HepG2 (cell line): Measurements from ENCODE around the gene VSIG10L. TPM values are rescaled to one million over a fixed set of nuclear protein-coding genes. Genes with fewer than 3 reads are reported as not detected.
A peak's percentile ranks its signal among the peaks of the same experiment; 100 is the strongest.

Source experiments
- AGO1 ChIP-seq: fragments of 200-400 bp; formaldehyde crosslinking; IDR thresholded peaks from 2 replicates; pipeline ENCODE4 v1.6.1; 2017; ENCODE audit warnings: mild to moderate bottlenecking, low read depth, low read length, moderate library complexity; ENCODE audit not compliant: poor library complexity, severe bottlenecking
- HNF4A ChIP-seq: sonication (generic); formaldehyde crosslinking; IDR thresholded peaks from 2 replicates; pipeline ENCODE4 v1.4.0; 2020; ENCODE audit warnings: missing genetic modification reagents
- HNRNPH1 ChIP-seq: fragments of 200-400 bp; formaldehyde crosslinking; optimal IDR thresholded peaks from 2 replicates; pipeline ENCODE3; 2017; ENCODE audit warnings: mild to moderate bottlenecking, low read depth, low read length
- IKZF5 ChIP-seq: IDR thresholded peaks from 2 replicates; pipeline ENCODE4 v1.6.1; 2018; ENCODE audit warnings: missing genetic modification reagents, mild to moderate bottlenecking, missing compliant biosample characterization
- ISX ChIP-seq: sonication (generic); formaldehyde crosslinking; conservative IDR thresholded peaks from 2 replicates; pipeline ENCODE4 v1.5.0; 2020; ENCODE audit warnings: missing genetic modification reagents
- KAT7 ChIP-seq: IDR thresholded peaks from 2 replicates; pipeline ENCODE4 v1.6.1; 2018; ENCODE audit warnings: borderline replicate concordance, missing compliant biosample characterization
- MIER3 ChIP-seq: IDR thresholded peaks from 2 replicates; pipeline ENCODE4 v1.6.1; 2016; ENCODE audit warnings: missing compliant biosample characterization, borderline replicate concordance
- NFRKB ChIP-seq: fragments of 450-650 bp; IDR thresholded peaks from 2 replicates; pipeline ENCODE4 v1.6.1; 2017
- PREB ChIP-seq: sonication (generic); formaldehyde crosslinking; IDR thresholded peaks from 2 replicates; pipeline ENCODE4 v1.4.0; 2020; ENCODE audit warnings: missing genetic modification reagents
- PTBP1 ChIP-seq: fragments of 200-400 bp; formaldehyde crosslinking; IDR thresholded peaks from 2 replicates; pipeline ENCODE4 v1.6.1; 2018; ENCODE audit warnings: low read length, low read depth; ENCODE audit not compliant: poor library complexity, severe bottlenecking
- RORA ChIP-seq: sonication (generic); formaldehyde crosslinking; IDR thresholded peaks from 2 replicates; pipeline ENCODE4 v1.5.0; 2020; ENCODE audit warnings: mild to moderate bottlenecking, missing genetic modification reagents, moderate library complexity
- RXRB ChIP-seq: IDR thresholded peaks from 2 replicates; pipeline ENCODE4 v1.6.1; 2016; ENCODE audit warnings: borderline replicate concordance, missing genetic modification reagents, missing compliant biosample characterization
- SAFB2 ChIP-seq: sonication (generic); formaldehyde crosslinking; IDR thresholded peaks from 2 replicates; pipeline ENCODE4 v1.5.1; 2020; ENCODE audit warnings: missing genetic modification reagents, low read depth, mild to moderate bottlenecking, borderline replicate concordance
- SRSF1 ChIP-seq: fragments of 200-400 bp; formaldehyde crosslinking; optimal IDR thresholded peaks from 2 replicates; pipeline ENCODE3; 2017; ENCODE audit warnings: mild to moderate bottlenecking, low read depth, low read length, moderate library complexity
- U2AF1 ChIP-seq: fragments of 200-400 bp; formaldehyde crosslinking; optimal IDR thresholded peaks from 2 replicates; pipeline ENCODE3; 2017; ENCODE audit warnings: mild to moderate bottlenecking, low read depth, low read length
- XRCC5 ChIP-seq: fragments of 200-400 bp; formaldehyde crosslinking; optimal IDR thresholded peaks from 2 replicates; pipeline ENCODE3; 2017; ENCODE audit warnings: mild to moderate bottlenecking, low read length
- ZNF17 ChIP-seq: sonication (generic); formaldehyde crosslinking; IDR thresholded peaks from 2 replicates; pipeline ENCODE4 v1.5.0; 2020; ENCODE audit warnings: mild to moderate bottlenecking, missing genetic modification reagents
- ZNF232 ChIP-seq: sonication (generic); formaldehyde crosslinking; IDR thresholded peaks from 2 replicates; pipeline ENCODE4 v1.4.0; 2020; ENCODE audit warnings: missing genetic modification reagents, borderline replicate concordance
- ZNF484 ChIP-seq: sonication (generic); formaldehyde crosslinking; IDR thresholded peaks from 2 replicates; pipeline ENCODE4 v1.5.1; 2020; ENCODE audit warnings: mild to moderate bottlenecking, low read depth, missing genetic modification reagents, borderline replicate concordance
- ZNF564 ChIP-seq: sonication (generic); formaldehyde crosslinking; IDR thresholded peaks from 2 replicates; pipeline ENCODE4 v1.8.1; 2023; ENCODE audit warnings: mild to moderate bottlenecking, missing genetic modification reagents
- ZNF629 ChIP-seq: sonication (generic); formaldehyde crosslinking; conservative IDR thresholded peaks from 2 replicates; pipeline ENCODE4 v1.5.0; 2020; ENCODE audit warnings: missing genetic modification reagents
- ZSCAN20 ChIP-seq: sonication (generic); formaldehyde crosslinking; IDR thresholded peaks from 2 replicates; pipeline ENCODE4 v1.4.0; 2020; ENCODE audit warnings: missing genetic modification reagents, mild to moderate bottlenecking, borderline replicate concordance
- polyA plus RNA-seq, 8 experiments: library from polyadenylated mRNA; depleted of rRNA in 3 of 8; stranded (reverse) in 7 of 8; unstranded in 1 of 8; fragments of >200 nt; fragmentation: Illumina TruSeq in 4 of 8; extraction: Trizol in 4 of 8; gene quantifications; 2 replicates each; pipeline versions ENCODE4 v1.2.1 to v1.2.3, GENCODE V29; 2011 to 2016; ENCODE audit warnings: low read depth in 4 of 8, missing spikeins in 1 of 8, mixed read lengths in 1 of 8; ENCODE audit not compliant: insufficient read depth in 1 of 8
- total RNA-seq, 5 experiments: library from RNA; depleted of rRNA; stranded (reverse); fragments of >200 nt; fragmentation: Illumina TruSeq; extraction: Trizol; gene quantifications; 2 replicates each; pipeline ENCODE4 v1.2.3, GENCODE V29; 2016; ENCODE audit warnings: low read depth in 1 of 5
- TF ChIP-seq, protein P1 (sequence below), 2 experiments: sonication (generic) in 1 of 2; formaldehyde crosslinking in 1 of 2; IDR thresholded peaks; 2 replicates each; pipeline versions ENCODE4 v1.5.1 to v1.6.1; 2011 to 2020; ENCODE audit warnings: borderline replicate concordance in 1 of 2, low read depth in 1 of 2, low read length in 1 of 2, mild to moderate bottlenecking in 1 of 2, missing genetic modification reagents in 1 of 2, moderate library complexity in 1 of 2
- TF ChIP-seq, protein P2 (sequence below): sonication (generic); formaldehyde crosslinking; IDR thresholded peaks from 2 replicates; pipeline ENCODE4 v1.4.0; 2020; ENCODE audit warnings: mild to moderate bottlenecking, missing genetic modification reagents

VSIG10L gene
- total and polyA plus RNA-seq, 2 of the 13 experiments (the other 11 are each of a cell fraction or from before 2014, with no cell fraction given): 2.7 to 8.5 TPM

DNA sequence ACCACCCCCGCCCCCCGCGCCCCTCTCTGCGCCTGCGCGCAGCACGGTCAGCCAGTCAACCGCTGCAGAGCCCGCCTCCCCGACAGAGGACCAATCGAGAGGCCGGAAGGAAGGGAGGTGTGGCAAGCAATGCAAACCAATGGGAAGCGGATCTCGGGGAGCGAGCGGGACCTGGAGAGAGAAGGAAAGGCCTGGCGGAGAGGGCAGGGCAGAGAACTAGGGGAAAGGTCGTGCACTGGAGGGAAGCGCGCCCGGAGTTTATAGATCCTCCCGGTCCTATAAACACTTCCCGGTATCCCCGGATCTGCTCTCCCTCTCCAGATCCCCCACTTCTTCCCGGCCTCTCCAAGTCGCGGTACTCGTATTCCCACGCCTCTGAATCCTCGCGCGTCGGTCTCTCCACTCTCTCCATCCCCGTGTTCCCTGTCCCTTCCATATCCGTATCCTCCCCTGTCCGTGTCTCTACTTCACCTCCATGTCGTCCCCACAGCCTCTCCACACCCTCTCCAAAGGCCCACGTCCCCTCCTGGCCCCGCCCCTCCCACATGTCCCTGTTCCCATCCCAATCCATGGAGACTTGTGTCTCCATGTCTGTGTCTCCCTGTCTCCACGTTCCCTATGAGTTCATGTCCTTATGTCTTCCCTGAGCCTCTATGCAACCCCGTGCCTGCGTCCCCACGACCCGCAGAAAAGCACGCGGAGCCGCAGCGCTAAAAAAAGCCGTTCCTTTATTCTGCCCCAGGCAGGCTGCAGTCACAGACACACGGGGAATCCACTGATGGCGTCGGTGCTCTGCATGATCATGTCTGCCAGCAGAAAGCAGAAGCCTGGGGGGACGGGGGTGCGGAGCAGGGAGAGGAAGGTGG is 24.7 kb upstream of the VSIG10L start (continued):
- TF ChIP-seq MIER3 (CRISPR knock-in tag) (no peak), ISX (CRISPR knock-in tag) (no peak), PTBP1 (peak; percentile 25), KAT7 (peak; percentile 54; the same call in 1 of the 2 replicates), HNF4A (CRISPR knock-in tag) (no peak), AGO1 (peak; percentile 94), NFRKB (no peak), SAFB2 (CRISPR knock-in tag) (0 out of 2 replicates have a peak, but pooled peaks have one; percentile 38), ZNF629 (CRISPR knock-in tag) (0 out of 2 replicates have a peak, but pooled peaks have one; percentile 12), ZNF17 (CRISPR knock-in tag) (no peak), RXRB (CRISPR knock-in tag) (peak; percentile 98), XRCC5 (peak; percentile 19), RORA (CRISPR knock-in tag) (no peak), ZNF484 (CRISPR knock-in tag) (no peak), U2AF1 (peak; percentile 84), ZSCAN20 (CRISPR knock-in tag) (no peak), HNRNPH1 (peak; percentile 90), PREB (no peak), SRSF1 (peak; percentile 28), ZNF564 (CRISPR knock-in tag) (peak; percentile 58; the same call in 1 of the 2 replicates), ZNF232 (CRISPR knock-in tag) (peak; percentile 62; the same call in 1 of the 2 replicates), IKZF5 (CRISPR knock-in tag) (peak; percentile 57)
- TF ChIP-seq, protein P1, sequence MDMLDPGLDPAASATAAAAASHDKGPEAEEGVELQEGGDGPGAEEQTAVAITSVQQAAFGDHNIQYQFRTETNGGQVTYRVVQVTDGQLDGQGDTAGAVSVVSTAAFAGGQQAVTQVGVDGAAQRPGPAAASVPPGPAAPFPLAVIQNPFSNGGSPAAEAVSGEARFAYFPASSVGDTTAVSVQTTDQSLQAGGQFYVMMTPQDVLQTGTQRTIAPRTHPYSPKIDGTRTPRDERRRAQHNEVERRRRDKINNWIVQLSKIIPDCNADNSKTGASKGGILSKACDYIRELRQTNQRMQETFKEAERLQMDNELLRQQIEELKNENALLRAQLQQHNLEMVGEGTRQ (IDR thresholded peaks at IDR 0.05; ENCODE audit: low read depth, low read length): no peak
- TF ChIP-seq, protein P1 (CRISPR knock-in tag; IDR thresholded peaks at IDR 0.05; ENCODE audit: borderline replicate concordance): no peak
- TF ChIP-seq, protein P2, sequence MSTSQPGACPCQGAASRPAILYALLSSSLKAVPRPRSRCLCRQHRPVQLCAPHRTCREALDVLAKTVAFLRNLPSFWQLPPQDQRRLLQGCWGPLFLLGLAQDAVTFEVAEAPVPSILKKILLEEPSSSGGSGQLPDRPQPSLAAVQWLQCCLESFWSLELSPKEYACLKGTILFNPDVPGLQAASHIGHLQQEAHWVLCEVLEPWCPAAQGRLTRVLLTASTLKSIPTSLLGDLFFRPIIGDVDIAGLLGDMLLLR (CRISPR knock-in tag): 0 out of 2 replicates have a peak, but pooled peaks have one; percentile 50
